NCI-H748 (cell line): Measurements from ENCODE around the gene IRS1.
A peak's percentile ranks its signal among the peaks of the same experiment; 100 is the strongest.

Experiments used
- DNase-seq: peaks from one replicate; lab custom pipeline; 2025; ENCODE audit not compliant: unreplicated experiment; lab: John Stamatoyannopoulos, UW

The IRS1 gene

GRCh38 chr2:226828191-226828590, 28.6 kb upstream of the IRS1 start:
- DNase-seq = no peak

- DNase-seq = no peak
Measured at GRCh38 chr2:226825056-226825455, 25.4 kb upstream of the IRS1 start.

GRCh38 chr2:226818930-226819329, 19.3 kb upstream of the IRS1 start:
- DNase-seq = peak; percentile 38

- DNase-seq = peak; percentile 21
Measured at GRCh38 chr2:226813148-226813701, 13.6 kb upstream of the IRS1 start.

- DNase-seq = no peak
Measured at GRCh38 chr2:226803410-226803809, 3.8 kb upstream of the IRS1 start.

GRCh38 chr2:226802573-226802972, 3.0 kb upstream of the IRS1 start:
- DNase-seq = peak; percentile 75

GRCh38 chr2:226800941-226801784, 1.5 kb upstream of the IRS1 start:
- peak; percentile 90 for DNase-seq

- peak; percentile 65 for DNase-seq
Measured at GRCh38 chr2:226799976-226800940, 638 bp upstream of the IRS1 start.

GRCh38 chr2:226798422-226799210, 1.0 kb downstream of the IRS1 start:
- DNase-seq = peak; percentile 71

GRCh38 chr2:226797989-226798421, 1.6 kb downstream of the IRS1 start:
- DNase-seq = no peak

- DNase-seq = no peak
Measured at GRCh38 chr2:226797289-226797988, 2.2 kb downstream of the IRS1 start.

- DNase-seq = peak; percentile 10
Measured at GRCh38 chr2:226796840-226797288, 2.8 kb downstream of the IRS1 start.

- DNase-seq = no peak
Measured at GRCh38 chr2:226796012-226796839, 3.4 kb downstream of the IRS1 start.

- DNase-seq = no peak
Measured at GRCh38 chr2:226795281-226796011, 4.2 kb downstream of the IRS1 start.

GRCh38 chr2:226794751-226795171, 4.9 kb downstream of the IRS1 start:
- no peak for DNase-seq

- DNase-seq = no peak
Measured at GRCh38 chr2:226794196-226794661, 5.4 kb downstream of the IRS1 start.

GRCh38 chr2:226793646-226794045, 6.0 kb downstream of the IRS1 start:
- no peak for DNase-seq
